Non-pigmented ciliary epithelial cell (primary cell): ENCODE data around the gene KLHL12.

Experiments used
- DNase-seq: peaks from one replicate; pipeline ENCODE4 v3.0.0-alpha.2; 2010; ENCODE audit warnings: low read depth

KLHL12 gene

DNA sequence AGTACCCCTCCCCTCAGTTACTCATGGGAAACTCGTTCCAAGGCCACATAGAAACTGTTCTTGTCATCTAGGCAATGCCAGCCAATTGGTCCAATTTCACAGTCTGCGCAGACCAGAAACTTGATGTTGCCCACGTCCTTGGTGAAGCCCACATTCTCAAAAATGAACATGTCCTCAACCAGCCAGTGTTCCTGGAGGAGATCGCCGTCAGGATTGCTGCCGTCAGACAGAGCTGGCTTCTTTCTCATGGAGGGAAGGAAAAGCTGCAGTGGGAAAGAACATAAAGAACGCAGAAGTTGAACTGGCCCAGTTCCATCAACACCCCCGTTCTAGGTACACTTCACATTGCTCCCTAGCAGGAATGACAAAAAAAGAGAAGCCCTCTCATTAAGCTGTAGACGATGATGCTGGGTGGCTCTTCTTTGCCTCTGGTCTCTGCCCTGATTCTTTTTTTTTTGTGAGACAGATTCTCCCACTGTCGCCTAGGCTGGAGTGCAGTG is 46.0 kb downstream of the KLHL12 start:
- no peak for DNase-seq

DNA sequence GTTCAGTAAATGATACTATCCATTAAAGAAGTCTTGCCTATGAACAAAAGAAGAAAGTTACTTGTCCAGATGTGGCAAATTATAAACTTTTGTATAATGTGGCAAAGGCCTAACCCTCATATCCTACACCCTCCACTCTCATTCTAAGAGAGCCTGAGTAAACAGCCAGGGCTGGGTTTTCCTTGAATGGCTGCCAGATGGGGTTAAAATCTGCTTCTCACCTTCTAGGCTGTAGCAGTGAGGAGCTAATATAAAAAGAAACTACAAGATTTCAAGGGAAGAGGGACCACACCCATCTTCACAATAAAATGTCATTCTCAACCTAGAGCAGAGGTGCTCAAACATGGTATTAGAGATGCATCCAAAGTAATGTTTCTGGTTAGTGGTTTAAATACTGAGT is 47.0 kb downstream of the KLHL12 start:
- DNase-seq: no peak

DNA sequence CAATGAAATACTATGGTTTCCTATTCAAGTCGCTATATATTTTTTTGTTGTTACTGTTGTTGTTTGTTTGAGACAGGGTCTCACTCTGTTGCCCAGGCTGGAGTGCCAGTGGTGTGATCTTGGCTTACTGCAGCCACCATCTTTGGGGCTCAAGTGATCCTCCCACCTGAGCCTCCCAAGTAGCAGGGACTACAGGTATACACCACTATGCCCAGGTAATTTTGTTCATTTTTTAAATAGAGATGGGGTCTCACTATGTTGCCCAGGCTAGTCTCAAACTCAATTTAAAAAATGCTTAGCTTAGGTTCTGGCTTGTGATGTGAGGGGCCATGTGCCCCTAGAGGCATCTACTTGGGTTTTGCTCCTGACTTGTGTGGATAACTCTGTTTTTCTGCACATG is 47.9 kb downstream of the KLHL12 start:
- no peak for DNase-seq

DNA sequence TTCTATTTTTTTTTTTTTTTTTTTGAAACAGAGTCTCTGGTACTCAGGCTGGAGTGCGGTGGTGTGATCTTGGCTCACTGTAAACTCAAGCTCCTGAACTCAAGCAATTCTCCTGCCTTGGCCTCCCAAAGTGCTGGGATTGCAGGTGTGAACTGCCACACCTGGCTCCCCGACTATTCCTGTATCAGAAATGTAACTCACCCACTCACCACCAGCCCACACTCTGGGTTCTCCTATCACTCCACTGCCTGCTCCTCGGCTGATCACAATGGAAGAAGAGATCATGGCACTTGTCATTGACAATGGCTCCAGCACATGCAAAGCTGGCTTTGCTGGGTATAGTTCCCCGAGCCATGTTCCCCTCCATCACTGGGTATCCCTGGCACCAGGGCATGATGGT is 54.0 kb downstream of the KLHL12 start:
- DNase-seq: no peak

DNA sequence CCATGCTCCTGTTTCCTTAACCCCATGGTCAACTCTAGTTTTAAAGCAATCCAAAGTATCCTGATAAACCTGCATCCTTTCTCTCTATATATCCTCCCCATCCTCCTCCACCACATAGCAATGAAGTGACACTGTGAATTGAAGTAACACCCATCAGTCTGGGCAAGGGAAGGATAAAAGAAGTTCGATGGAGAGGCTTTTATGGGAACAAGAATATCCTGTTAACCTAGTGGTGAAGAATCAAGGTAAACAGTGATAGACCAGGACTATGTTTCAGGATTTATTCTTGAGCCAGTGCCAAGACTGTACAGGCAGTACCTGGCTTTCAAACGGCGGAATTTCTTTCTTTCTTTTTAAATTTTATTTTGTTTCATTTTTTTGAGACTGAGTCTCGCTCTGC is 55.7 kb downstream of the KLHL12 start:
- DNase-seq: no peak

DNA sequence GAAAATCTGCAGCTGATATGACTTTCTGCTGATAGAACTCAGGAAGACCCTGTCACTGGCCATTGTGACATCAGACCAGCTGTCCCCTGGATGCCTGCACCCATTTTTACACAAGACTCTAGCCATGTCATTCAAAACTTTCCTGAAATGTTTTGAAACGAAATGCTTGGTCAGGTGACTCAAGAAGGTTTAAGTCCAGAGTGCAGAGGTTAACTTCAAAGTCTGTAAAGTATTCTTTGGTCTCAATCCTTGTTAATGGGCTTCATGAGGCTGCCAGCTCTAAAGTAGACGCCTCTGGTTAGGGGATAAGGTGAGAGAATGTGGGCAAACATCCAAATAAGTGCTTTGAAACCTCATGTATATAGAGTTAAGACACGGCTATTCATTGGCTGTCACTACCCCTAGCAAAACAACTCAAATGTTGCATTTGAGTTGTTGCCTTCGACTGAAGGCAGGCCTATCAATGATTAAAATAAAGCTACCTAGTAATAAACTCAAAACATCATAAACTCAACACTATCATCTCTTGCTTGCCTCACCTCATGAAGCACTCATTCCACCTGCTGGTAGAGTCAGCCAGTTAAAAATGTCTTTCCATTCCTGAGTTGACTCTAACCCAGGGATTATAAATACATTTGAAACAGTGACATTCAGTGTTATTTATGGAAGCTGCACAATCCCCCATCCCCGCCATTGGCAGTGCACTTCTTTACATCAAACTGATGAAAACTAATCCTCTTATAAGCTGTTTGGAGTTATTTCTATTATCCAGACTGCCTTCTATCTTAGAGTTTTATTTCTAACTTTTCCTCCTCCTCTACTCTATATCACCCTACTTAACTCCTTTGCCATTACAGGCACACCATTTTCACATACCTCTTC is 64.1 kb downstream of the KLHL12 start:
- no peak for DNase-seq

DNA sequence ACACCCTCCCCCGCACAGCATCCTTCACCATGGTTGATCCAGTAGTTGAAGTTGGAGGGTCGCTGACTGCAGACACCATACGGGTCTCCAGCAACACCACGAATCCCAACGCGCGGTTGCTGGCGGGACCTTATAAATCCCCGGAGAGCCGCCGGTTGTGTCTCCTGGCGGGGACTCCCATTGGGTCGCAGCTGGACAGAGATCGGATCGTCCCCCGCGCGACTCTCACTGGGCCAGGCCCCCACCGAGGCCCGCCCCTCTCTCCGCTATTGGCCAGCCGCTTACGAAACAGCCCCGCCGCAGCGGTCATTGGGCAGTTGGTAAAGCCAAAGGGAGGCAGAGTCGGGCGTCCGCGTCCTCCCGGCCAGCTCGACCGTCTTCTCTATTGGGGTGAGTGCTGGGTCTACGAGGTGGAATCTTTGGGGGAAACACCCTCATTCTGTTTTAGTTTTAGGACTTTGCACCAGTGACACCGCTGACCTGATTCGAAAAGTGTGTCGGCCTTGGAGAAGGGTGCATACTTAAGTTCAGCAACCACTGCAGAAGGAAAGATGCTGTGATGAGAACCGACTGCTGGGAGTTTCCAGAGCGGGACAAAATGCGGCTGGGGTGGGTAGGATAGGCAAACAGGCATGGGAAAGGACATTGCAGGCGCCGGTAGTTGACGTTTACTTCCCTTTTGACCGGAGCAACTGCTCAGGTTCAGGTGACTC is 65.5 kb downstream of the KLHL12 start:
- DNase-seq: peak; percentile 48

DNA sequence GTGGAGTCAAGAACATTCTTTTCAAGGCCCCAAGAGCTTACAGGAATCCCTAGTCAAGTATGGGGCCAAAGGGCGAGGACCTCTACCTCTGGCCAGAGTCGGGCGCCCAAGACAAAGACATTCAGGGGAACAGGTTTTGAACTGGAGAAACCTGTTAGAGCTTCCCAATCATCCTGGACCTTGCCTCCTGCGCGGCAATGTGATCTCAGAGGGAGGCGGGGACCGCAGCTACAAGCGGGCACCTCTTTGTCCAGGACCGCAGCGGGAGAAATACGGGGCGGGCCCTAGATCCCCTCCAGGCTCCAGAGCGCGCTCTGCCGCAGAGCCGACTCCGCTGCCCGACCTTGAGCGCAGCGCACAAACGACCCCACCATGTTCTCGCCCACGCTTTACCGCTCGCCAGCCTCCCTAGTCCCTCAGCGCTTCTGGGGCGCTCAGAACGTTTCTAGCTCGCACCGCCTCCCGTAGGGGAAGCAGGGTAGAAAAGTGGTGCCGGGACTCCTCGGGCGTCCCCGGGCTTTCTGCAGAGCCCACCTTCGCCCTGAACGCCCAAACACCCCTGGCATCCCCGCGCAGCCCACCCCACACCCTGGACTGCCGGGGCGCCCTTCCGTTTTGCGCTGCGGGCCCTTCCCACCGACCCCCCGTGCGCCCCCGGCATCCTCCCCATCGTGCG is 66.2 kb downstream of the KLHL12 start:
- no peak for DNase-seq

DNA sequence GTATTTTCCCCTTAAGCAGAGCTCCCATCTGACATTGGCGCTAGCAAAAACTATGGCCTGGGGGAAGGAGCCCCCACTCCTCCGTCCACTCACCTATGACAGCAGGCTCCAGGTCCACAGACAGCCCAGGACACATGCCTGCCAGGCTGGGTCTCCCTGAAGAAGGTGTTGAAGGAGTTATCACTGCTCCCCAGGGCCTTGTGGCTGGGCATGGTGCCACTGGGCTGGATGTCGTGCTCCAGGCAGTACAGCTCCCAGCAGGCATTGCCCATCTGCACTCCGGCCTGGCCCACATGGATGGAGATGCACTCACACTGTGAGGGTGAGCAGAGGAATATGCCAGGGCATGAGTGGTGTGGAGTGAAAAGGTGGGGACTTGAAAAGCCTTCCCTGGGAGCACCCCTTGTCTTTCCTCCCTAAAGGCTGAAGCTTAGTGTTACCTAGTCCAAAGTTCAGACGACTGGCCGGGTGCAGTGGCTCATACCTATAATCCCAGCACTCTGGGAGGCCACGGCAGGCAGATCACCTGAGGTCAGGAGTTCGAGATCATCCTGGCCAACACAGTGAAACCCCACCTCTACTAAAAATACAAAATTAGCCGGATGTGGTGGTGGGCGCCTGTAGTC is 68.1 kb downstream of the KLHL12 start:
- no peak for DNase-seq

DNA sequence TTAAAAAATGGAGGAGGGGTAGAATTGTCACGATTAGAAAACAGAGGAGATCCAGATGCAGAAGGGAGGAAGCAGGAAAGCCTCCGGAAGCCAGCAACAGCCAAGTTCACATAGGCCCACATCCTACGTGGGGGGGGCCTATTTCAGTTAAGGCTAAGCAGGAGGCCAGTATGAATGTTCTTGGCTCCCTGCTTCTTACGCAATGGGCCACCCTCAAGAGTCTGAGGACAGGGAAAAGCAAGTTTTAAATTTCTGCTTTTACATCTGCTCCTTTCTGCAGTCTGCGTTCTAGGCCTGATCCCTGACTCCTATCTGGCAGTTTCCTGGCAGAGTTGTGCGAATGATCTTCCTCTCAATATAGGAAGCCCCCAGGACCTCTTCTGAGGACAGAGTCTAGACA is 68.7 kb downstream of the KLHL12 start:
- DNase-seq: no peak

DNA sequence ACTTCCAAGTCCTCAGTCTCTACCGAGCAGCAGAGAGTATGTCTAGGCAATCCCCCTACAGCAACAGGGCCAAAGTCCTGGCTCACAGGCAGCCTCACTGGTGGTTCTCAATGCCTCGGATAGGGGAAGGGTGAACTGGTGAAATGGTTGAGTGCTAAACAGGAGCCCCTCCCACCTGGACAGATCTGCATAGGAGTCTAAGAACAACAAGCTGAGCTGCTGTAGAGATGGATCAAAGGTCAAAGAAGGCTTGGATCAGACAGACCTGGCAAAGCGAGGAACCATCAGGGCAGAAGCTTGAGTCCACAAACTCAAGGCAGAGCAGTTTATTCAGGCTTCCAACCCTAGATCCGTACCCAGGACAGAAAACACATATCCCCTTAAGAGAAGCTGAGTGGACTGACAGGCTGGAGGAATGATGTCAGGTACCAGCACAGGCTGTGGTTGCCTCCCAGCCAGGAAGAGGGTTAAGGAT is 69.9 kb downstream of the KLHL12 start:
- no peak for DNase-seq

DNA sequence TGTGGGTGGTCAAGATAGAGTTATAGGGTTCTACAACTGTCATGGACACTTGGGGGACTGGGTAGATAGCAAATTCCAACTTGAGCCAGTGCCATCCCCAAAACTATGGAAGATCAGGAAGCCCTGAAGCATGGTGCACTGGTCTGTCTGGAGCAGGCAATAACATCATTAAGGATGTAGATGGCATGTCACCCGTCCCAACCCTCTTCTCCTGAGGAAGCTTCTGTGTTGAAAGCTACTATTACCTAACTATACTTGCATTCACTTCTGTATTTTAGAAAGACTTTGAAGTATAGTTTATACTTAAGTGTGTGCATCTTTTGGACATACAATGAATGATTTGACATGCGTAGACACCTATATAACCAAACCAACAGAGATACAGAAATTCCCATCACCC is 71.0 kb downstream of the KLHL12 start:
- no peak for DNase-seq

DNA sequence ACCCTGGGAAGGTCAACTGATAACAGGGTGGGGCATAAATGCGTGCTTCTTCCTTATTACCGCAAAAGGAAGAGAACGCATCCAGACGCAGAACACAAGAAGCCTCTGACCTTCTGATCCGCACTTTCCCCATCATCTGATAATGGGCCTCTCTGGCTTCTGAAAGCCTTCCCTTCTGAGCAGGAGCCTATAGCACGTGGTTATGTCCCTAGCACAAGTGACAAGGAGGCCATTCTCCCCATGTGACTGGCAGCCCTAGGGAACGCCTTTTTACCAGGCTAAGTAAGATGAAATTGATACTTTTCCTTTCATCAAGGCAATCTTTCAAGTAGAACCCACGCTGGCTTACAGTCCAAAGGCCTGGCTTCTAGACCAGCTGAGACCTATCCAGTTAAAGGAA is 72.2 kb downstream of the KLHL12 start:
- no peak for DNase-seq

DNA sequence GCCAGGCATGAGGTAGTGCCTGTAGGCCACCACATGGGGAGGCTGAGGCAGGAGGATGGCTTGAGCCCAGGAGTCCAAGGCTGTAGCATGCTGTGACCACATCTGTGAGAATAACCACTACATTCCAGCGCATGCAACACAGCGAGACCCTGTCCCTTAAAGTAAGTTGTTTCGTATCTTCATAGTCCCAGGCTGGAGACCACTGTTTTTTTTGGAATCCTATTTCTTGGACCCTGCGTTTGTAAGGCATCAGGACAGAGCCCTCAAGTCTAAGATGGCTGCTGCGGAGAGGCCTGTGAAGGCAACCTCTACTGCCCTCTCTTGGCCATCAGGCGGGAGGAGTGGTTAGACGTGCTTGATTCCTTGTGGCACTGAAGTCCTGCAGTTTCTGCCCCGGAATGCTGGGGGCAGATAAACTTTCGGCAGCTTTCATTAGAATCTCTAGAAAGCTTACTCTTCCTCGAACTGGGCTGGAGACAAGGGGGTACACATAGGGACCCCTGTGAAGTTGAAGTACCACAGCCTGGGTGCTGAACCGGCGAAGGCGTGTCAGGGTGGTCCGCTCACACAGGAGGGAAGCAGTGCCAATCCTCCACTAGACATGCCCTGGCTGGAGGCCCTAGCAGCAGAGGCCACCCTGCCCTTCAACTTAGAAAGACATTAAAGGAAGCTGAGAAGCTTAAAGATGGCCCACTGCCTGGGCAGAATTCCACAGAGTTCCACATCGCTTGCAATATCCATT is 74.7 kb downstream of the KLHL12 start:
- no peak for DNase-seq

DNA sequence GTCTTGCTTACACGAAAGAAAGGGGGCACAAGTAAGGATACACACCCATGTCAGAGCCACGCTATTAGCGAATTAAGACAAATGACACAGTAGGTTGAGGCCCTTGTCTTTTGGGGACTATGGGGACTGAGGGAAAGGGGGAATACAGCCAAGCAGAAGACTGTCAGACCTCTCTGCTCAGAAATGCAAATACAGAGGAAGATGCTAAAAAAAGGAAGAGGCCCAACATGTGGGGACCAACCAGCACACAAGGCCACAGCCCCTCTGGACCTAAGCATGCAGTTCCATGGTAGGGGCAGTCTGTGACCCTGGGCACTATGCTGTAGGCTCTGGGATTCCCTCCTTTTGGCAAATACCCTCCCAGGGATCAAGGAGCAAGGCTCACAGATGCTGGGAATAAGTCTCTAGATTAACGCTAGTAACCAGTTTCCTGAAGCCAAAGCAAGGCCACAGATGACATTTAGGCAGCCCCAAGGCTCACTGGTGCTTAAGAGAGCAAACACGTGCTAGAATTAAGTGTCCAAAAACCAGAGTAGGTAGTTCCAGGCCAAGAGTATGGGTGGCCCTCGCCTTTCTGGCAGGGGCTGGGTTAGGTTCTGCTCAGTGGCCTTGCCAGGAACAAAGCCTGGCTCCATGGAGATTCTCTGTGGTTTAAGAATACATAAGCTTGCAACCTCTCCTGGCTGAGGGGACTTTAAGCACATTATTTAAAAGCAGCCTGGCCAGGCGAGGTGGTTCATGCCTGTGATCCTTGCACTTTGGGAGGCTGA is 76.3 kb downstream of the KLHL12 start:
- DNase-seq: no peak

DNA sequence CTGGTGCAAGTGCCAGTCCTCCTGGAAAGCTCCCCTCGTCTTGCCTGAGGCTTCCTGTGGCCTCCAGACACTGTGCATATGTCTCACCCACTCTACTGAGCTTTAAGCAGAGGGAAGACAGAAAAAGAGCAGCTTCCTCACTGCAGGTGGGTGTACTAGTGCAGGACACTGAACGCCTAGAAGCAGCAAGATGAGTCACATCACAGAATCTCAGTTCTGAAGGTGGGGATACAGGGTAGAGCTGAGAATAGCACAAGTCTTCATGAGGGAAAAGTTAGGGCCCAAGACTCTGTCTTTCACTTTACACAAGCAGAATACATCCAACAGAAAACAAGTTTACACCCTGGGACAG is 78.9 kb downstream of the KLHL12 start:
- DNase-seq: no peak

DNA sequence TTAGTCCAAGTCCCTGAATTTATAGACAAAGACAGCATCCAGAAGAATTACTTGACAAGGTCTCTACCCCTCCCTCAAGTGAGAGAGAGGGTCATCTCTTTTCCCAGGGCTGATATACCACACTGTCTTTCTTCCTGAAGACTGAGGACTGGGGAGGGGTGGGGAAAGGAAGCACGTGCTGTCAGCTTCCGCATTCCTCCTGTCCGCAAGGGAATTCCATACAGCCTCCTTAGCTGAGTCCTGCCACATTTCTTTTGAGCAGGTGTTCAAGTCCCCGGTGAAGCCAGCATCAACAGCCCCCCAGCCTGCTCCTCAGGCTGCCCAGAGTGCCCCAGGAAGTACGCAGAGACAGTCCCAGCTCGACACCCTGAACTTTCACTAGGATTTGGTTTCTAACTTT is 82.1 kb downstream of the KLHL12 start:
- no peak for DNase-seq

DNA sequence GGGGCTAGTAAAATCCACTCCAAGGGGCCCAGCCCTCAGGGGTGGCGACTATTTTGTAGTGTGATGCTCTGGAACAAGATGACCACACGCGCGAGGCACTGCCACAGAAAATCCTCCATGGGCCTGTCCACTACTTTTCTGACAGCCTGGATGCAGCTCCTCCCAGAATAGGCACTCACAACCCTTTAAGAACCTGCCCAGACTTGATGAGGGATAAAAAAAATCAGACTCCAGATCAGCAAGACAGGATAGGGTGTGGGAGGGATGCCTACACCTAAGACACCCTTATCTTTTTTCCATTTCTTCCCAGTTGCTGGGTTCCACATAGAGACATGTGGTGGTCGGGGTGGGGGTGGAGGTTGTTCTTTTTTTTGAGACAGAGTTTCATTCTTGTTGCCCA is 82.8 kb downstream of the KLHL12 start:
- no peak for DNase-seq

DNA sequence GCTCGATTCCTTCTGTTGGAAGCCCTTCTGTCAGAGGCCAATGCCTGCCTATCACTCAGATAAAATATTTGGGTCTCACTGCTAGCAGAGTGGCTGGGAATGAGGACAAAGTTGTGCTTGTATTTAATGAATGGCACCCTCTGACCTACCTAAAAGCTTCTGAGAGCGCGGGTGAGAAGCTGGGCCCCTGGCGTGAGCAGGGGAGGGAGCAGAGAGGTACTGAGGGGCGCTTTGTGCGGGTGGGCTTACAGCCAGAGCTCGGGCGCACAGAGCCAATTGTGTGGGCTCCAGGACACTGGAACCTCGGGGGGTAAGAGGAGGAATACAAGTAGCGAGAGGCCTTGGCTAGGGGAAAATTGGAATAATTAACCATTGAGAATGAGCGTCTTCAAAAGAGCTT is 84.0 kb downstream of the KLHL12 start:
- DNase-seq: no peak
